K562 (cell line): Measurements from ENCODE around the gene DGCR2. TPM values are rescaled to one million over a fixed set of nuclear protein-coding genes. Genes with fewer than 3 reads are reported as not detected.

Experiments
- ARHGAP35 ChIP-seq: fragments of 450-650 bp; IDR thresholded peaks from 2 replicates; pipeline ENCODE4 v1.6.1; 2018; ENCODE audit not compliant: partially characterized antibody
- BRF1 ChIP-seq: IDR thresholded peaks from 3 replicates; pipeline ENCODE4 v1.6.1; 2011; ENCODE audit warnings: borderline replicate concordance, mild to moderate bottlenecking; ENCODE audit not compliant: insufficient read length; ENCODE audit errors: extremely low read depth
- EP300 ChIP-seq: IDR thresholded peaks from 2 replicates; pipeline ENCODE4 v1.6.1; 2012; ENCODE audit warnings: low read length, improper control_type of control experiment
- EZH2 ChIP-seq: IDR thresholded peaks from 2 replicates; pipeline ENCODE4 v1.6.1; 2012; ENCODE audit warnings: low read depth, mild to moderate bottlenecking, inconsistent platforms, low read length, borderline replicate concordance
- MAFG ChIP-seq: fragments of 450-650 bp; conservative IDR thresholded peaks from 2 replicates; pipeline ENCODE4 v1.6.1; 2016; ENCODE audit warnings: missing genetic modification characterization, missing compliant biosample characterization
- MEF2A ChIP-seq: IDR thresholded peaks from 2 replicates; pipeline ENCODE4 v1.6.1; 2011; ENCODE audit warnings: low read depth, mild to moderate bottlenecking, low read length, moderate library complexity; ENCODE audit not compliant: control insufficient read depth
- NCOA6 ChIP-seq: fragments of 450-650 bp; IDR thresholded peaks from 2 replicates; pipeline ENCODE4 v1.6.1; 2017; ENCODE audit warnings: mild to moderate bottlenecking
- NFXL1 ChIP-seq: fragments of 450-650 bp; formaldehyde crosslinking; IDR thresholded peaks from 2 replicates; pipeline ENCODE4 v1.4.0; 2021; ENCODE audit warnings: mild to moderate bottlenecking
- POLR2H ChIP-seq: IDR thresholded peaks from 2 replicates; pipeline ENCODE4 v1.6.1; 2016; ENCODE audit warnings: missing genetic modification characterization, low read depth, mild to moderate bottlenecking, control low read depth, missing compliant biosample characterization, moderate library complexity
- PYGO2 ChIP-seq: fragments of 450-650 bp; IDR thresholded peaks from 2 replicates; pipeline ENCODE4 v1.6.1; 2016; ENCODE audit warnings: mild to moderate bottlenecking, missing genetic modification characterization, moderate library complexity, missing compliant biosample characterization
- RBM17 ChIP-seq: fragments of 200-400 bp; formaldehyde crosslinking; IDR thresholded peaks from 2 replicates; pipeline ENCODE4 v1.6.1; 2017; ENCODE audit warnings: low read depth, mild to moderate bottlenecking, low read length, borderline replicate concordance
- SAFB2 ChIP-seq: fragments of 200-400 bp; formaldehyde crosslinking; IDR thresholded peaks from 2 replicates; pipeline ENCODE4 v1.6.1; 2018; ENCODE audit warnings: borderline replicate concordance, low read length, low read depth, moderate library complexity; ENCODE audit not compliant: severe bottlenecking
- U2AF2 ChIP-seq: fragments of 200-400 bp; formaldehyde crosslinking; optimal IDR thresholded peaks from 2 replicates; pipeline ENCODE3; 2017; ENCODE audit warnings: low read depth, mild to moderate bottlenecking, low read length
- ZKSCAN3 ChIP-seq: fragments of 250-450 bp; sonication (Bioruptor Pico); IDR thresholded peaks from 2 replicates; pipeline ENCODE4 v1.4.0; 2020
- ZNF212 ChIP-seq: fragments of 450-650 bp; formaldehyde crosslinking; IDR thresholded peaks from 2 replicates; pipeline ENCODE4 v1.4.0; 2020; ENCODE audit warnings: mild to moderate bottlenecking
- ZNF224 ChIP-seq: sonication (generic); formaldehyde crosslinking; IDR thresholded peaks from 2 replicates; pipeline ENCODE4 v1.8.0; 2022; ENCODE audit warnings: mild to moderate bottlenecking, missing genetic modification reagents
- ZNF780A ChIP-seq: fragments of 250-450 bp; sonication (Bioruptor Pico); IDR thresholded peaks from 2 replicates; pipeline ENCODE4 v1.5.0; 2021; ENCODE audit warnings: mild to moderate bottlenecking
- polyA plus RNA-seq, 8 experiments: library from polyadenylated mRNA; depleted of rRNA in 4 of 8; stranded (reverse) in 5 of 8; unstranded in 3 of 8; fragments of >200 nt; fragmentation: Nextera tagmentation in 2 of 8; fragmentation: Illumina TruSeq in 1 of 8; extraction: Ambion mirVana in 2 of 8; extraction: Trizol in 1 of 8; gene quantifications; 2 replicates each; pipeline versions ENCODE4 v1.2.1 to v1.2.3, GENCODE V29; 2011 to 2014; ENCODE audit warnings: inconsistent platforms in 1 of 8, missing spikeins in 1 of 8
- total RNA-seq, 7 experiments: library from RNA; depleted of rRNA in 6 of 7; stranded (reverse); fragments of >200 nt in 6 of 7; fragmentation: Illumina TruSeq in 2 of 7; extraction: Trizol in 2 of 7; gene quantifications; 2 replicates each; pipeline versions ENCODE4 v1.2.1 to v1.2.3, GENCODE V29; 2011 to 2021; ENCODE audit warnings: low replicate concordance in 1 of 7
- TF ChIP-seq, protein P1 (sequence below): fragments of 250-450 bp; sonication (Bioruptor Pico); IDR thresholded peaks from 2 replicates; pipeline ENCODE4 v1.5.0; 2021
- TF ChIP-seq, protein P2 (sequence below): fragments of 250-450 bp; sonication (Bioruptor Pico); IDR thresholded peaks from 2 replicates; pipeline ENCODE4 v1.5.0; 2021
- TF ChIP-seq, protein P3 (sequence below), 2 experiments: fragments of 450-650 bp in 1 of 2; sonication (generic) in 1 of 2; formaldehyde crosslinking; conservative IDR thresholded peaks; 2 replicates each; pipeline versions ENCODE4 v1.4.0 to v1.8.1; 2020 to 2022; ENCODE audit warnings: mild to moderate bottlenecking in 1 of 2, missing genetic modification reagents in 1 of 2
- TF ChIP-seq, protein P4 (sequence below): sonication (generic); formaldehyde crosslinking; IDR thresholded peaks from 2 replicates; pipeline ENCODE4 v1.8.0; 2023; ENCODE audit warnings: missing genetic modification reagents, mild to moderate bottlenecking, borderline replicate concordance

The DGCR2 gene
- total and polyA plus RNA-seq, 9 of the 15 experiments (the other 6 are each of a cell fraction or from before 2014, with no cell fraction given) = 0.69 to 101 (median 56.4) TPM

DNA sequence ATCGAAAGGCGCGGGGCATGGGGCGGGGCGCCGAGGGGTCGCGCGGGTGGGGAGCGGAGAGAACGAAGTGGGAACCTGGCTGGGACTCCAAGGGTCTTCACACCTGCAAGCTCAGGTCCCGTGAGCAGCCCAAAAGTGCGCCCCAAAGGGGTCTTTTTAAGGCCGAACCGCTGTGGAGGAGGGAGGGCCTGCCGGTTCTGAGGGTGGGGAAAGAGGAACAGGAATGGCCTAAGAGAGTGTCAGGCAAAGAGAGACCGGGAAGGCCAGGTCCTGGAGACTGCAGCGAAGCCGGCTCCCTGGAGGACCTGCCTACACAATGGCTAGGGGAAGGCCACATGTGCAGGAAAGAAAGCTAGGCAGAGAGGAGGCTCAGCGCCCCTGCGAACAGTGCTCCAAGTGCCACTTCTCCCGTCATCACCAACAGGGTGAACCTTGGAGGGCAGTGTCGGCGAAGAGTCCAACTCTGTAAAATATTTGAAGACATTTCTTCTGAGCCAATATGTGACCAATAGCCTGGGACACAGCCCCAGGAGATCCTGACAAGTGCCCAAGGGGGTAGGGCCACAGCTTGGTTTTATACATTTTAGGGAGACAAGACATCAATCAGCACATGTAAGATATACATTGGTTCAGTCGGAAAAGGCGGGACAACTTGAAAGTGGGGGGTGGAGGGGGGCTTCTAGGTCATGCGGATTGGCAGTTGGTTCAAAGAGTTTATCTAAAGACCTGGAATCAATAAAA lies 710 bp upstream of the DGCR2 start (continued):
- TF ChIP-seq, protein P1, sequence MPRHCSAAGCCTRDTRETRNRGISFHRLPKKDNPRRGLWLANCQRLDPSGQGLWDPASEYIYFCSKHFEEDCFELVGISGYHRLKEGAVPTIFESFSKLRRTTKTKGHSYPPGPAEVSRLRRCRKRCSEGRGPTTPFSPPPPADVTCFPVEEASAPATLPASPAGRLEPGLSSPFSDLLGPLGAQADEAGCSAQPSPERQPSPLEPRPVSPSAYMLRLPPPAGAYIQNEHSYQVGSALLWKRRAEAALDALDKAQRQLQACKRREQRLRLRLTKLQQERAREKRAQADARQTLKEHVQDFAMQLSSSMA (CRISPR knock-in tag) = no peak
- TF ChIP-seq POLR2H = no peak
- no peak for TF ChIP-seq NCOA6
- no peak for TF ChIP-seq ARHGAP35
- no peak for TF ChIP-seq MAFG
- TF ChIP-seq MEF2A = no peak
- TF ChIP-seq, protein P2, sequence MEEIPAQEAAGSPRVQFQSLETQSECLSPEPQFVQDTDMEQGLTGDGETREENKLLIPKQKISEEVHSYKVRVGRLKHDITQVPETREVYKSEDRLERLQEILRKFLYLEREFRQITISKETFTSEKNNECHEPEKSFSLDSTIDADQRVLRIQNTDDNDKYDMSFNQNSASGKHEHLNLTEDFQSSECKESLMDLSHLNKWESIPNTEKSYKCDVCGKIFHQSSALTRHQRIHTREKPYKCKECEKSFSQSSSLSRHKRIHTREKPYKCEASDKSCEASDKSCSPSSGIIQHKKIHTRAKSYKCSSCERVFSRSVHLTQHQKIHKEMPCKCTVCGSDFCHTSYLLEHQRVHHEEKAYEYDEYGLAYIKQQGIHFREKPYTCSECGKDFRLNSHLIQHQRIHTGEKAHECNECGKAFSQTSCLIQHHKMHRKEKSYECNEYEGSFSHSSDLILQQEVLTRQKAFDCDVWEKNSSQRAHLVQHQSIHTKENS (CRISPR knock-in tag) = no peak
- no peak for TF ChIP-seq BRF1
- TF ChIP-seq, protein P3, sequence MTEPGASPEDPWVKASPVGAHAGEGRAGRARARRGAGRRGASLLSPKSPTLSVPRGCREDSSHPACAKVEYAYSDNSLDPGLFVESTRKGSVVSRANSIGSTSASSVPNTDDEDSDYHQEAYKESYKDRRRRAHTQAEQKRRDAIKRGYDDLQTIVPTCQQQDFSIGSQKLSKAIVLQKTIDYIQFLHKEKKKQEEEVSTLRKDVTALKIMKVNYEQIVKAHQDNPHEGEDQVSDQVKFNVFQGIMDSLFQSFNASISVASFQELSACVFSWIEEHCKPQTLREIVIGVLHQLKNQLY (CRISPR knock-in tag; conservative IDR thresholded peaks at IDR 0.05) = no peak
- no peak for TF ChIP-seq RBM17
- TF ChIP-seq EZH2 = no peak
- no peak for TF ChIP-seq PYGO2
- TF ChIP-seq NFXL1 (CRISPR knock-in tag) = no peak
- no peak for TF ChIP-seq ZNF212
- TF ChIP-seq SAFB2 = no peak
- no peak for TF ChIP-seq ZKSCAN3 (CRISPR knock-in tag)
- no peak for TF ChIP-seq ZNF224
- 0 out of 2 replicates have a peak, but pooled peaks have one; percentile 5 for TF ChIP-seq EP300
- no peak for TF ChIP-seq U2AF2
- TF ChIP-seq ZNF780A (CRISPR knock-in tag) = no peak
- TF ChIP-seq, protein P4, sequence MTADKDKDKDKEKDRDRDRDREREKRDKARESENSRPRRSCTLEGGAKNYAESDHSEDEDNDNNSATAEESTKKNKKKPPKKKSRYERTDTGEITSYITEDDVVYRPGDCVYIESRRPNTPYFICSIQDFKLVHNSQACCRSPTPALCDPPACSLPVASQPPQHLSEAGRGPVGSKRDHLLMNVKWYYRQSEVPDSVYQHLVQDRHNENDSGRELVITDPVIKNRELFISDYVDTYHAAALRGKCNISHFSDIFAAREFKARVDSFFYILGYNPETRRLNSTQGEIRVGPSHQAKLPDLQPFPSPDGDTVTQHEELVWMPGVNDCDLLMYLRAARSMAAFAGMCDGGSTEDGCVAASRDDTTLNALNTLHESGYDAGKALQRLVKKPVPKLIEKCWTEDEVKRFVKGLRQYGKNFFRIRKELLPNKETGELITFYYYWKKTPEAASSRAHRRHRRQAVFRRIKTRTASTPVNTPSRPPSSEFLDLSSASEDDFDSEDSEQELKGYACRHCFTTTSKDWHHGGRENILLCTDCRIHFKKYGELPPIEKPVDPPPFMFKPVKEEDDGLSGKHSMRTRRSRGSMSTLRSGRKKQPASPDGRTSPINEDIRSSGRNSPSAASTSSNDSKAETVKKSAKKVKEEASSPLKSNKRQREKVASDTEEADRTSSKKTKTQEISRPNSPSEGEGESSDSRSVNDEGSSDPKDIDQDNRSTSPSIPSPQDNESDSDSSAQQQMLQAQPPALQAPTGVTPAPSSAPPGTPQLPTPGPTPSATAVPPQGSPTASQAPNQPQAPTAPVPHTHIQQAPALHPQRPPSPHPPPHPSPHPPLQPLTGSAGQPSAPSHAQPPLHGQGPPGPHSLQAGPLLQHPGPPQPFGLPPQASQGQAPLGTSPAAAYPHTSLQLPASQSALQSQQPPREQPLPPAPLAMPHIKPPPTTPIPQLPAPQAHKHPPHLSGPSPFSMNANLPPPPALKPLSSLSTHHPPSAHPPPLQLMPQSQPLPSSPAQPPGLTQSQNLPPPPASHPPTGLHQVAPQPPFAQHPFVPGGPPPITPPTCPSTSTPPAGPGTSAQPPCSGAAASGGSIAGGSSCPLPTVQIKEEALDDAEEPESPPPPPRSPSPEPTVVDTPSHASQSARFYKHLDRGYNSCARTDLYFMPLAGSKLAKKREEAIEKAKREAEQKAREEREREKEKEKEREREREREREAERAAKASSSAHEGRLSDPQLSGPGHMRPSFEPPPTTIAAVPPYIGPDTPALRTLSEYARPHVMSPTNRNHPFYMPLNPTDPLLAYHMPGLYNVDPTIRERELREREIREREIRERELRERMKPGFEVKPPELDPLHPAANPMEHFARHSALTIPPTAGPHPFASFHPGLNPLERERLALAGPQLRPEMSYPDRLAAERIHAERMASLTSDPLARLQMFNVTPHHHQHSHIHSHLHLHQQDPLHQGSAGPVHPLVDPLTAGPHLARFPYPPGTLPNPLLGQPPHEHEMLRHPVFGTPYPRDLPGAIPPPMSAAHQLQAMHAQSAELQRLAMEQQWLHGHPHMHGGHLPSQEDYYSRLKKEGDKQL = no peak
